Astrocyte of the spinal cord (primary cell): ENCODE data around the gene DUSP3.

ENCODE experiments used
- DNase-seq: peaks from one replicate; pipeline ENCODE4 v3.0.0; 2011; ENCODE audit warnings: low read depth, low spot score
- H3K4me3 ChIP-seq: 2 replicates; pipeline ENCODE4 v1.5.1; 2011; ENCODE audit warnings: low read depth, mild to moderate bottlenecking, low read length, moderate library complexity
- in situ Hi-C: cut with HindIII; loops from 2 replicates; pipeline ENCODE4 v1.10.0; 2017; ENCODE audit warnings: low sequenced_read_pairs
- TF ChIP-seq, protein P1 (sequence below): IDR thresholded peaks from 2 replicates; pipeline ENCODE4 v1.5.1; 2012; ENCODE audit warnings: low read depth, mild to moderate bottlenecking, low read length, inconsistent platforms

The DUSP3 gene

DNA sequence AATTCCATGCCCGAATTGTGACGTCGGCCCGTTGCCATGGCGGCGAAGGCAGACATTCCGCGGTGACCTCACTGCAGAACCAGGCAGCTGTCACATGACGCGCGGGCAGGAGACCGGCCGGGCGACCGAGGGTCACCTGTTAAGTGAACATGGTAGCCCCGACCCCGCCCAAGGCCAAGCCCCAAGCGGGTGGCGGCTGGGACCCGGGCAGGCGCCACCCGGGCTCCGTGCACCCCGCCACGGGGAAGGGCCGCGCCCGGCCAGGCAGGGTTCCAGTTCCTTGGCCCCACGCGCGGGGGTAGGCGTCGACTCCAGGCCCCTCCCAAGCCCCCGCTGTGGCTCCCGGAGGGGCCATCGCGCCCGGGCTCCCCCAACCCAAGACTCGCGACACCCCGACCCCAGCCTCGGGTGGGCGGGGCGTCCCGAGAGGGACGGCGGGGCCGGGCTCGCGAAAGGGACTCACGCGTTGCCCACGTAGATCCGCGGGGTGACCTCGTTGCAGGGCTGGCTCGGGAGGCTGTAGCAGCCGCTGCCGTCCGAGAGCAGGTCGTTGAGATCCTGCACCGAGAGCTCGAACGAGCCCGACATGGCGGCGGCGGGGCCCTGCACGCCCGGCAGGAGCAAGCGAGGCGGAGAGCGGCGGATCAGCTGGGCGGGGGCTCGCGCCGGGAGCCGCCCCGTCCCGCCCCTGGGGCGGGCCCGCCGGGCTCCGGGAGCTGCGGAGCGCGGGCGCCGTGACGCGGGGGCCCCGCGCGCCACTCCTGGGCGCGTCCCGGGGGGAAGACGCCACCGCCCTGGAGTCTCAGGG is at the start of gene DUSP3:
Gene DUSP3 (minus strand): TSS at position 641 of the 808 bp plus-strand sequence. CDS start 53 bp downstream, at position 588.
- peak; percentile 91 for DNase-seq
- TF ChIP-seq, protein P1, sequence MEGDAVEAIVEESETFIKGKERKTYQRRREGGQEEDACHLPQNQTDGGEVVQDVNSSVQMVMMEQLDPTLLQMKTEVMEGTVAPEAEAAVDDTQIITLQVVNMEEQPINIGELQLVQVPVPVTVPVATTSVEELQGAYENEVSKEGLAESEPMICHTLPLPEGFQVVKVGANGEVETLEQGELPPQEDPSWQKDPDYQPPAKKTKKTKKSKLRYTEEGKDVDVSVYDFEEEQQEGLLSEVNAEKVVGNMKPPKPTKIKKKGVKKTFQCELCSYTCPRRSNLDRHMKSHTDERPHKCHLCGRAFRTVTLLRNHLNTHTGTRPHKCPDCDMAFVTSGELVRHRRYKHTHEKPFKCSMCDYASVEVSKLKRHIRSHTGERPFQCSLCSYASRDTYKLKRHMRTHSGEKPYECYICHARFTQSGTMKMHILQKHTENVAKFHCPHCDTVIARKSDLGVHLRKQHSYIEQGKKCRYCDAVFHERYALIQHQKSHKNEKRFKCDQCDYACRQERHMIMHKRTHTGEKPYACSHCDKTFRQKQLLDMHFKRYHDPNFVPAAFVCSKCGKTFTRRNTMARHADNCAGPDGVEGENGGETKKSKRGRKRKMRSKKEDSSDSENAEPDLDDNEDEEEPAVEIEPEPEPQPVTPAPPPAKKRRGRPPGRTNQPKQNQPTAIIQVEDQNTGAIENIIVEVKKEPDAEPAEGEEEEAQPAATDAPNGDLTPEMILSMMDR: no peak
- peak within 1 kb of the TSS; percentile 72 for H3K4me3 ChIP-seq
- in situ Hi-C loops: no loop called here

DNA sequence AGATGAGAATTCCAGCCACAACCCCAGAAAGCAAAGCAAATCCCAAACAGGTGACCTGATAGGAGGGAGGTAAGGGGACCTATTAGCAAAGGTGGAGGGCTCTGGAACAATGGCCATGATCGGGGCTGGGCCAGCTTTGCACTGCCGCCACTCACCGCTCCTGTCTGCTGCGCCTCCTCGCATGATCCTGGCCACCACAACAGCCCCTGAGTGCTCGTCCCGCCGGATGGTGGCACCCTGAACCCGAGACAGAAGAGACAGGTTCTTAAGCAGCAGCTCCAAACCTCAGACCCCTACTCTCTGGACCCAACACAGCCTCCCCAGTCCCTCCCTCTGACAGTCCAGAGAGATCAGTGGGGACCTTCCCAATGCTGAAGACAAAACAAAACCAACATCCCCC is 48.8 kb upstream of the DUSP3 start:
- DNase-seq: no peak
- H3K4me3 ChIP-seq: no peak overlapping the region
- TF ChIP-seq, protein P1: no peak
- in situ Hi-C loops: no loop called here

DNA sequence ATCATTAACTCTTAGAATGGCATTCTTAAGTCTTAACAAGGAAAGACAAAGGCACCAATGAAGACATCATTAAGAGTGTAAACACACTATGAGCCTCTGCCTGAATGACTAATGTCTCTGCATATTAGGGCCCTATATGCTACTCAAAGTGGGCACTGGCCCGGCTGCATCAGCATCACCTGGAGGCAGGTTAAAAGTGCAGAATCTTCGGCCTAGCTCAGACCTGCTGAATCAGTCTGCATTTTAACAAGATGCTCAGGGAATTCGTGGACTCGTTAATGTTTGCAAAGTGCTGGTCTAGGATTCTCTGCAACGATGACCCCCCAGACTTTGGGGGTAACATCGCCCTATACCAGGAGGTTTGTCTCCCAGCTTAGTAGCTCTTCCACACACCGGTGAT is 47.4 kb upstream of the DUSP3 start:
- in situ Hi-C loops: no loop called here
- no peak overlapping the region for H3K4me3 ChIP-seq
- TF ChIP-seq, protein P1: no peak
- DNase-seq: no peak

DNA sequence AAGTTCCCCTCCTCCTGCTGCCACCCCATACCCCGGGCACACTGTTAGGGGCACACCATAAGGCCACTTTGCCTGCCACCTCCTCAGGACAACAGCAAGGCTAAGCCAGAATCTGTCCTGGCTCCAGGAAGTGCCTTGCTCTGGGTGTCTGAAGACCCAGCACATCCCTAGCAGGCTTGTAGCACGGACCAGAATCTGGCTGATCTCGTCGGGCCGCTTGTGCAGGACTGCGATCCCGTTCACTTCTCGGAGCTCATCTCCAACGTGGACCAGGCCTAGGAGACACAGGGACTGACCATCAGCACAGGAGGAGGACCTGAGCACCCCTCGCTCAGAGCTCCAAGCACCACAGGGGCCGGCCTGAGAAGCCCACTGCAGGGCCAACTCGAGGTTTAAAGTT is 46.8 kb upstream of the DUSP3 start:
- TF ChIP-seq, protein P1: no peak
- no peak for DNase-seq
- in situ Hi-C loops: no loop called here
- no peak overlapping the region for H3K4me3 ChIP-seq

DNA sequence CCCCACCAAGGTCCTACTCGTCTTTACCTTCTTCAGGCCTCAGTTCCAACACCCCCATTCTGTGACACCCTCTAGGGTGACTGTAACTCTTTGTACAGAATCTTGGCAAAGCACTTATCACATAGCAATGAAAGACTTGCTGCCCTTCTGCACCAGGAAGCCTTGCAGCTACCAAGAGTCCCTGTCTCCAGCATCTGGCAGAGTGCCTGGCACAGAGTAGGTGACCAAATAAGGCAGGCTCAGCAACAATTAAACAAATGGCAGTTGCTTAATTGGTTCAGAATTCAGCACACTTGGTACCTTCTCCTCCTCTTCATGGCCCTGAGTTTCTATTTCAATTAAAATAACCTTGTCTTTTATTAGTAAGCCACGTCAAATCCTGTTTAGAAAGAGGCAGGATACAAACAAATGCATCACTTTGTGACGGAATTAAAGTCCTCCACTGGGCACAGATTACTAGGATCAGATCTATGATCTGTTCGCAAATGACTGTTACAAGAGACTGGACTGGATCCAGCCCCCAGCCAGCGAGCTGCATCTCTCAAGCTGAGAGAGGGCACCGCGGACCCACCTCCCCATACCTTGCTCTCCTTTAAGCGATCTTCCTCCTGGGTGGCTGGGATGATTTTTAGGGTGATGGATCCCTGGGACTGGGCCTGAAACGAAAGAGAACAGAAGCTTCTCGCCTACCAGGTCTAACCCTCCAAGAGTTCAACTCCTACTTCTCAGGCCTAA is 44.7 kb upstream of the DUSP3 start:
- H3K4me3 ChIP-seq: no peak overlapping the region
- no peak for DNase-seq
- in situ Hi-C loops: no loop called here
- TF ChIP-seq, protein P1: no peak

DNA sequence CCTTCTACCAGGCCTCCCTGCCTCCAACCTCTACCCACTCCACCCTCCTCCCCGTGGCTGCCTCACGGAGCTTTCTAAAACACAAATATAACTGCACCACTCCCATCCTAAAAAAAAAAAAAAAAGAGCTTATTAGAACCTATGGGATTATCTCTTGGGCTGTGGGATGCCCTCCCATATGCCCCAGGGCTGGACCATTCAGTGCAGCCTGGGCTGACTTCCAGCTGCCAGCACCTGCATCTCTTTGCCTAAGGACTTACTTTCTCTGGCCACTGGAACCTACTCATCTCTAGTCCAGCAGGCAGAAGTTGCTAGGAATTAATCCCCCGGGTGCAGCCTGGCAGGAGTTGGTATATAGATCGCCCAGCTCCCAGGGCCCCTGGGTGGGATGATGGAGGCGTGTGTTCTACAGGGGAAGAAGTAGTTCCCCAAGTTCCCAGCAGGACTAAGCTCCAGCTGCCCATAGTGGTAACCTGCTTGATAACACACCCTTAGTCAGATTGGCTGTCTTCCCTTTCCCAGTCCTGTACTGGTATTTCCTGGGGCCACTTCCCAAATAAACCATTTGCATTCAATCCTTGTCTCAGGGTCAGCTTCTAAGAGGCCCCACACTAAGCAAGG is 43.9 kb upstream of the DUSP3 start:
- no peak for DNase-seq
- no peak overlapping the region for H3K4me3 ChIP-seq
- TF ChIP-seq, protein P1: no peak
- in situ Hi-C loops: no loop called here
